HepG2 (cell line): ENCODE results near the gene IRF7. TPM values are rescaled to one million over a fixed set of nuclear protein-coding genes. Genes with fewer than 3 reads are reported as not detected.
A peak's percentile ranks its signal among the peaks of the same experiment; 100 is the strongest.

Source experiments
- CAMTA2 ChIP-seq: sonication (generic); formaldehyde crosslinking; IDR thresholded peaks from 2 replicates; pipeline ENCODE4 v1.4.0; 2020; ENCODE audit warnings: mild to moderate bottlenecking, missing genetic modification reagents, borderline replicate concordance
- CREB1 ChIP-seq, 2 experiments: fragments of 450-650 bp in 1 of 2; IDR thresholded peaks; 2 replicates each; pipeline ENCODE4 v1.6.1; 2016 to 2017; ENCODE audit warnings: control low read depth in 1 of 2, mild to moderate bottlenecking in 1 of 2, missing compliant biosample characterization in 1 of 2, missing genetic modification characterization in 1 of 2
- GRHL1 ChIP-seq: sonication (generic); formaldehyde crosslinking; conservative IDR thresholded peaks from 2 replicates; pipeline ENCODE4 v1.8.0; 2022; ENCODE audit warnings: missing genetic modification reagents
- HCFC1 ChIP-seq: fragments of 150-350 bp; IDR thresholded peaks from 2 replicates; pipeline ENCODE4 v1.6.1; 2014; ENCODE audit warnings: low read depth, low read length
- HMGXB4 ChIP-seq, 2 experiments: sonication (generic) in 1 of 2; formaldehyde crosslinking in 1 of 2; IDR thresholded peaks; 2 replicates each; pipeline versions ENCODE4 v1.4.0 to v1.6.1; 2018 to 2020; ENCODE audit warnings: missing genetic modification reagents in 2 of 2, borderline replicate concordance in 1 of 2, low read depth in 1 of 2, mild to moderate bottlenecking in 1 of 2, missing biosample characterization in 1 of 2
- IKZF5 ChIP-seq: IDR thresholded peaks from 2 replicates; pipeline ENCODE4 v1.6.1; 2018; ENCODE audit warnings: missing genetic modification reagents, mild to moderate bottlenecking, missing compliant biosample characterization
- MED13 ChIP-seq: sonication (generic); formaldehyde crosslinking; IDR thresholded peaks from 2 replicates; pipeline ENCODE4 v1.5.0; 2020; ENCODE audit warnings: missing genetic modification reagents
- MED8 ChIP-seq: sonication (generic); formaldehyde crosslinking; IDR thresholded peaks from 2 replicates; pipeline ENCODE4 v1.8.1; 2023; ENCODE audit warnings: mild to moderate bottlenecking, missing genetic modification reagents; ENCODE audit not compliant: insufficient replicate concordance
- NCOA2 ChIP-seq: sonication (generic); formaldehyde crosslinking; IDR thresholded peaks from 2 replicates; pipeline ENCODE4 v1.8.0; 2022; ENCODE audit warnings: inconsistent platforms
- NFE2L2 ChIP-seq: fragments of 150-350 bp; IDR thresholded peaks from 2 replicates; pipeline ENCODE4 v1.6.1; 2014; ENCODE audit warnings: low read length
- SALL2 ChIP-seq: sonication (generic); formaldehyde crosslinking; IDR thresholded peaks from 2 replicates; pipeline ENCODE4 v1.8.1; 2023; ENCODE audit warnings: mild to moderate bottlenecking, missing genetic modification reagents, inconsistent platforms
- SNAPC2 ChIP-seq: sonication (generic); formaldehyde crosslinking; IDR thresholded peaks from 2 replicates; pipeline ENCODE4 v1.8.1; 2022; ENCODE audit warnings: mild to moderate bottlenecking, missing genetic modification reagents
- SOX6 ChIP-seq, 2 experiments: fragments of 450-650 bp in 1 of 2; sonication (generic) in 1 of 2; formaldehyde crosslinking in 1 of 2; IDR thresholded peaks; 2 replicates each; pipeline versions ENCODE4 v1.4.0 to v1.6.1; 2017 to 2020; ENCODE audit warnings: antibody characterized with exemption in 1 of 2, mild to moderate bottlenecking in 1 of 2, missing genetic modification reagents in 1 of 2
- STAT5B ChIP-seq: sonication (generic); formaldehyde crosslinking; IDR thresholded peaks from 2 replicates; pipeline ENCODE4 v1.4.0; 2020; ENCODE audit warnings: missing genetic modification reagents
- THRA ChIP-seq: sonication (generic); formaldehyde crosslinking; IDR thresholded peaks from 2 replicates; pipeline ENCODE4 v1.4.0; 2020; ENCODE audit warnings: missing genetic modification reagents, borderline replicate concordance
- XBP1 ChIP-seq: sonication (generic); formaldehyde crosslinking; IDR thresholded peaks from 2 replicates; pipeline ENCODE4 v1.5.0; 2020; ENCODE audit warnings: missing genetic modification reagents
- ZKSCAN8 ChIP-seq: IDR thresholded peaks from 2 replicates; pipeline ENCODE4 v1.6.1; 2016; ENCODE audit warnings: borderline replicate concordance, missing genetic modification reagents, missing compliant biosample characterization
- ZNF121 ChIP-seq: sonication (generic); formaldehyde crosslinking; IDR thresholded peaks from 2 replicates; pipeline ENCODE4 v1.5.0; 2020; ENCODE audit warnings: mild to moderate bottlenecking, missing genetic modification reagents
- ZNF354B ChIP-seq: sonication (generic); formaldehyde crosslinking; IDR thresholded peaks from 2 replicates; pipeline ENCODE4 v1.8.0; 2022; ENCODE audit warnings: mild to moderate bottlenecking, missing genetic modification reagents
- ZNF576 ChIP-seq: sonication (generic); formaldehyde crosslinking; IDR thresholded peaks from 2 replicates; pipeline ENCODE4 v1.4.0; 2020; ENCODE audit warnings: mild to moderate bottlenecking, missing genetic modification reagents
- ZNF639 ChIP-seq: conservative IDR thresholded peaks from 2 replicates; pipeline ENCODE4 v1.6.1; 2018; ENCODE audit warnings: missing genetic modification reagents
- ZNF878 ChIP-seq: sonication (generic); formaldehyde crosslinking; IDR thresholded peaks from 2 replicates; pipeline ENCODE4 v1.8.1; 2023; ENCODE audit warnings: mild to moderate bottlenecking, missing genetic modification reagents, moderate library complexity
- polyA plus RNA-seq, 8 experiments: library from polyadenylated mRNA; depleted of rRNA in 3 of 8; stranded (reverse) in 7 of 8; unstranded in 1 of 8; fragments of >200 nt; fragmentation: Illumina TruSeq in 4 of 8; extraction: Trizol in 4 of 8; gene quantifications; 2 replicates each; pipeline versions ENCODE4 v1.2.1 to v1.2.3, GENCODE V29; 2011 to 2016; ENCODE audit warnings: low read depth in 4 of 8, missing spikeins in 1 of 8, mixed read lengths in 1 of 8; ENCODE audit not compliant: insufficient read depth in 1 of 8
- total RNA-seq, 5 experiments: library from RNA; depleted of rRNA; stranded (reverse); fragments of >200 nt; fragmentation: Illumina TruSeq; extraction: Trizol; gene quantifications; 2 replicates each; pipeline ENCODE4 v1.2.3, GENCODE V29; 2016; ENCODE audit warnings: low read depth in 1 of 5

IRF7 gene
- total and polyA plus RNA-seq, 2 of the 13 experiments (the other 11 are each of a cell fraction or from before 2014, with no cell fraction given) = not detected

- TF ChIP-seq ZNF639 (no peak), MED13 (no peak), GRHL1 (no peak), STAT5B (CRISPR knock-in tag) (no peak), ZNF576 (CRISPR knock-in tag) (no peak), MED8 (CRISPR knock-in tag) (no peak), SOX6 (IDR thresholded peaks at IDR 0.05) (no peak), SOX6 (CRISPR knock-in tag; IDR thresholded peaks at IDR 0.05) (peak; percentile 73; the same call in 1 of the 2 replicates), ZNF878 (CRISPR knock-in tag) (no peak), NCOA2 (peak; percentile 70), CAMTA2 (CRISPR knock-in tag) (no peak), THRA (peak; percentile 95; the same call in 1 of the 2 replicates), ZNF121 (no peak), NFE2L2 (0 out of 2 replicates have a peak, but pooled peaks have one; percentile 8), SALL2 (CRISPR knock-in tag) (no peak), IKZF5 (CRISPR knock-in tag) (peak; percentile 79), CREB1 (IDR thresholded peaks at IDR 0.05) (peak; percentile 82), CREB1 (CRISPR knock-in tag; IDR thresholded peaks at IDR 0.05) (no peak), HMGXB4 (CRISPR knock-in tag; IDR thresholded peaks at IDR 0.05; ENCODE audit: borderline replicate concordance in 1 of 2, low read depth in 1 of 2) (peak in 1 of 2 experiments; percentile 65; a peak in 1 of 4 replicates), SNAPC2 (CRISPR knock-in tag) (no peak), ZNF354B (CRISPR knock-in tag) (no peak), HCFC1 (no peak), ZKSCAN8 (CRISPR knock-in tag) (peak; percentile 77; the same call in 1 of the 2 replicates), XBP1 (CRISPR knock-in tag) (no peak)
These were observed 27.8 kb downstream of the IRF7 start (continued) for GRCh38 chr11:587978-588380.
